Measurements from ENCODE around the gene NBPF3. TPM values are rescaled to one million over a fixed set of nuclear protein-coding genes. Genes with fewer than 3 reads are reported as not detected.
"Not testable (repeated sequence)": the region's sequence is repeated elsewhere in the genome, so short reads cannot be mapped to it uniquely, and the experiment has no call there.

The NBPF3 gene
- polyA plus RNA-seq, 3 donors, result 1.8 to 5.0 (median 2.1) TPM

GRCh38 chr1:21510113-21510493 lies 70.2 kb downstream of the NBPF3 start:
- no peak overlapping the region for H3K27ac ChIP-seq (ENCODE audit: low read depth, low read length)
- 47 to 61% (median 55%) methylated on average over 11 to 12 of the region's 12 CpGs for WGBS, 3 donors

- 74 to 85% (median 78%) methylated on average over 9 of the region's 9 CpGs for WGBS, 3 donors
Observed at GRCh38 chr1:21510885-21511578, 71.1 kb downstream of the NBPF3 start.

GRCh38 chr1:21511579-21512522 lies 71.9 kb downstream of the NBPF3 start:
- no peak overlapping the region for H3K27ac ChIP-seq (ENCODE audit: low read depth, low read length)
- WGBS, 3 donors, result 70 to 77% (median 73%) methylated on average over 11 of the region's 11 CpGs

More at GRCh38 chr1:21510885-21511578, 71.1 kb downstream of the NBPF3 start:
- H3K27ac ChIP-seq (ENCODE audit: low read depth, low read length), result no peak overlapping the region

GRCh38 chr1:21514245-21514644 lies 74.3 kb downstream of the NBPF3 start:
- H3K27ac ChIP-seq (ENCODE audit: low read depth, low read length), result no peak overlapping the region
- 80 to 85% (median 85%) methylated on average over 5 of the region's 5 CpGs for WGBS, 3 donors

- WGBS, 3 donors, result 59 to 78% (median 74%) methylated on average over 3 of the region's 3 CpGs
- H3K27ac ChIP-seq (ENCODE audit: low read depth, low read length), result no peak overlapping the region
Observed at GRCh38 chr1:21517161-21517589, 77.2 kb downstream of the NBPF3 start.

GRCh38 chr1:21517660-21518480 lies 77.9 kb downstream of the NBPF3 start:
- H3K27ac ChIP-seq (ENCODE audit: low read depth, low read length), result no peak overlapping the region
- WGBS, 3 donors, result 79 to 84% (median 79%) methylated on average over 13 of the region's 13 CpGs

- no peak overlapping the region for H3K27ac ChIP-seq (ENCODE audit: low read depth, low read length)
- 91 to 92% (median 92%) methylated on average over 16 of the region's 16 CpGs for WGBS, 3 donors
Observed at GRCh38 chr1:21518774-21519455, 79.0 kb downstream of the NBPF3 start.

GRCh38 chr1:21519486-21520070 lies 79.6 kb downstream of the NBPF3 start:
- not testable (repeated sequence) for H3K27ac ChIP-seq (ENCODE audit: low read depth, low read length)
- WGBS, 3 donors, result 92 to 94% (median 93%) methylated on average over 11 of the region's 11 CpGs

GRCh38 chr1:21520899-21521716 lies 81.2 kb downstream of the NBPF3 start:
- H3K27ac ChIP-seq (ENCODE audit: low read depth, low read length), result no peak overlapping the region
- WGBS, 3 donors, result 87 to 89% (median 87%) methylated on average over 16 of the region's 16 CpGs

- WGBS, 3 donors, result 97 to 100% (median 98%) methylated on average over 4 of the region's 4 CpGs
- no peak overlapping the region for H3K27ac ChIP-seq (ENCODE audit: low read depth, low read length)
Observed at GRCh38 chr1:21521717-21522060, 81.8 kb downstream of the NBPF3 start.

- H3K27ac ChIP-seq (ENCODE audit: low read depth, low read length), result no peak overlapping the region
- WGBS, 3 donors, result 83 to 89% (median 88%) methylated on average over 11 of the region's 11 CpGs
Observed at GRCh38 chr1:21522525-21523038, 82.6 kb downstream of the NBPF3 start.

- 83 to 90% (median 89%) methylated on average over 7 of the region's 7 CpGs for WGBS, 3 donors
- H3K27ac ChIP-seq (ENCODE audit: low read depth, low read length), result no peak overlapping the region
Observed at GRCh38 chr1:21523297-21523813, 83.4 kb downstream of the NBPF3 start.

- H3K27ac ChIP-seq (ENCODE audit: low read depth, low read length), result no peak overlapping the region
Observed at GRCh38 chr1:21524220-21524619, 84.3 kb downstream of the NBPF3 start.

GRCh38 chr1:21524686-21525339 lies 84.9 kb downstream of the NBPF3 start:
- no peak overlapping the region for H3K27ac ChIP-seq (ENCODE audit: low read depth, low read length)
- 29 to 77% (median 39%) methylated on average over 14 of the region's 14 CpGs for WGBS, 3 donors

More at GRCh38 chr1:21524220-21524619, 84.3 kb downstream of the NBPF3 start:
- 84 to 93% (median 92%) methylated on average over 5 of the region's 5 CpGs for WGBS, 3 donors

GRCh38 chr1:21525340-21525717 lies 85.4 kb downstream of the NBPF3 start:
- no peak overlapping the region for H3K27ac ChIP-seq (ENCODE audit: low read depth, low read length)
- WGBS, 3 donors, result 78 to 88% (median 86%) methylated on average over 7 of the region's 7 CpGs

GRCh38 chr1:21526441-21526840 lies 86.5 kb downstream of the NBPF3 start:
- WGBS, 3 donors, result 65 to 72% (median 65%) methylated on average over 1 of the region's 1 CpG
- no peak overlapping the region for H3K27ac ChIP-seq (ENCODE audit: low read depth, low read length)
